KBM-7 (cell line): ENCODE results near the gene TNFSF11.

ENCODE experiments used
- DNase-seq: peaks from one replicate; pipeline ENCODE4 v3.0.0-alpha.2; 2015
- in situ Hi-C: fragments of 300-500 bp; cut with MboI; formaldehyde crosslinking; loops from 2 replicates; pipeline ENCODE4 v1.14.3; 2020; ENCODE audit warnings: low sequenced_read_pairs, low pct_unique_long_range_greater_than_20kb, mixed read lengths

The TNFSF11 gene

GRCh38 chr13:42600943-42601342, 27.0 kb downstream of the TNFSF11 start:
- DNase-seq: no peak
- in situ Hi-C loops: no loop called here

GRCh38 chr13:42602906-42603305, 29.0 kb downstream of the TNFSF11 start:
- in situ Hi-C loops: no loop called here
- DNase-seq: no peak

DNA sequence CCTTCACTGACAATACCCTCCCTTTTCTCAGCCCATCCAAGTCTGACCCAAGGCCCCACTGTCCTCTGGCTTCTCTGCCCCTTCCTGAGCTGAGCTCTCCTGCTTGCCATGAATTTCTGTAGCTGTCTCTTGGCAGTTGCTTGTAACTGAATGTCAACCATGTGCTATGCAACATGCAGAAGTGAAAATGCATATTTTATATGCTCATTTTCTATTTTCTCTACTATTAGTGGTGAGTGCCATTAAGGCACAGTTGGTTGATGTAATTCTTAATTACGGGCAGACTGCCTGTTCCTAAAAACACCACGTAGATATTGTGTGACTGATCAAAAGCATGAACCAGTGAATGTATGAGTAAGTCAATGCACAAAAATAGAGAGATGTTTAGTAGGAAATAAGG, 29.6 kb downstream of the TNFSF11 start:
- no peak for DNase-seq
- in situ Hi-C loops: no loop called here

GRCh38 chr13:42607546-42607945, 33.6 kb downstream of the TNFSF11 start:
- no peak for DNase-seq
- in situ Hi-C loops: no loop called here

DNA sequence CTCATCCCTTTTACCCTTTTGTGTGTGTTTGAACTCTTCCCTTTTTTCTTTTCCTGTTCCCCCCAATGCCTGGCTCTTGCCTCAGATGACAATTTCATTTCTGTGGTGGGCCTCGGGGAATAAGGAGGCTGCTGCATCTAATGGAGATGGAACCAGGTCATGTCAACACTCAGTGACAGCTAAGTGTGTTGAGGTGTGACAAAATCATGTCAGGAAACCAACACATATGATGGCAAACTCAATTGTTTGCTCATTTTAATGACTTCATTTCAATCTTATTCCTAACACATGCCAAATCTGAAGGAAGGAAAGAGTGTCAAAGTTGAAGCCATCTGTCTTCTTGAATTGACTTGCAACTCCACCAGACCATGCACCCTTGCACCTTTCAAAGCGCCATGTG, 36.7 kb downstream of the TNFSF11 start:
- no peak for DNase-seq
- in situ Hi-C loops: no loop called here

GRCh38 chr13:42611086-42611779, 37.3 kb downstream of the TNFSF11 start:
- DNase-seq: no peak
- in situ Hi-C loops: no loop called here

- in situ Hi-C loops: no loop called here
- no peak for DNase-seq
Observed at GRCh38 chr13:42612021-42612765, 38.2 kb downstream of the TNFSF11 start.

- DNase-seq: no peak
- in situ Hi-C loops: no loop called here
Observed at GRCh38 chr13:42614436-42615035, 40.6 kb downstream of the TNFSF11 start.

GRCh38 chr13:42615691-42616090, 41.7 kb downstream of the TNFSF11 start:
- in situ Hi-C loops: no loop called here
- no peak for DNase-seq

GRCh38 chr13:42617221-42617620, 43.3 kb downstream of the TNFSF11 start:
- DNase-seq: no peak
- in situ Hi-C loops: no loop called here

DNA sequence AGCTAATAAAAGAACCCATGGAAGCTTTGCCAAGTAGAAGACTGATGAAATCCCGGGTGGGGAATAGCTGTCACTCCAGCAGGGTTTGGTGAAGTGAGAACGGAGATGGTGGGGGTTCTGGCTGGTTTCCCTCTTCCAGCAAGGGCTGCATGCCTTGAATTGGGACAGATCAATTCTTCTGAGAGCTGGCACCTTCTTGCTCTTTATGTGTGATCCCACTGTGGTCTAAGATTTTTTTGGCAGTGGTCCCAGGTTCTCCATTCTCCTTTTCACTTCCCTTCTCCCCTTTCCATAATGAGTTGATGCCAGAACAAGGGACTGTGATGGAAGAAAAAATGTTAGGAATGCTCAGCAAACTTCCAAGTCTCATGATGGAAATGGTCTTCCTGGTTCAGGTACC, 50.0 kb downstream of the TNFSF11 start:
- in situ Hi-C loops: no loop called here
- no peak for DNase-seq

DNA sequence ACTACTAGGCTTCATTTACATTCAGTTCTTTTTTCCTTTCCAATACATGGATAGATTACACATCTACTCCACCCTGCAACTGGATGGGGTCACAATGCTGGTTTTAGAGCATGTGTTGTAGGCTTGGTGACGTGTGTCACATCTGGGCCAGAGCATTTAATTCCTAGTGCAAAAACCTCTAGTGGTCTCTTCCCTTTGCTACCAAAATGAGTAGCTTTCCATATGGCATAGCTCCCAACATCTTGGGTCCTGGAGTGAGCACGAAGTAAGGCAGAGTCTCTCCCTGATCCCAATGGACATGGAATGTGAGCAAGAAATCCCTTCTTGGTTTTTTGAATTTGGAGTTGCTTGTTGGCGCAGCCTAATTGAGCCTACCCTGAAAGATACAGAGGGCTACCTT, 51.7 kb downstream of the TNFSF11 start:
- in situ Hi-C loops: no loop called here
- no peak for DNase-seq

DNA sequence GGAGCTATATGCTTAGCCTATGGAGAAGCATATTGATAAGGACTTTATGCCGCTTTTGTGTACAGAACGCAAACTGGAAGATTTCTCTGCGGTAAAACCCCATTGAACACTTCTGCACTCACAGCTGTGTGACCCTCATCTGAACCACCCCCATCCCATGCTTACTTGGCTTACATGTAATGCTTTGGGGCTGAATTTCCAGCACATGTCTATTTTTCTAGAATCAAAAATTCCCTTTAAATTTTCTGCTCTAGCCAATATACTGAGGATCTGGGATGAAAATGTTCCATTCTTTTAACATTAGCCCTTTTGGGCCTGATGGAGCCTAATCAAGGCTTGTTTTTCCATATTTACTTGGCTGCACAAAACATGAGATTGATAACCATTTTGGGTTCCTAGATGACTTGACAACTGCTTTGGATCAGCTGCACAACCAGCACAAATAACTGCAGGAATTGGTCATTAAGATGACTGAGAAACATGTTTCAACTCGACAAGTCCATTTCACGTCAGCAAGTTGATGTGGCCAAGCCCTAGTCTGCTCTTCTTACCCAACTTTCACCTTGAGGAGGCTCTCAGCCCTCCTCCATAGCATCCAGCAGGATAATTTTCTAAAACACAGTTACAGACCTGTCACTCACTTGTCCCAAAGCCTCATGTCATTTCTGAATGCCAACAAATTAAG, 52.4 kb downstream of the TNFSF11 start:
- in situ Hi-C loops: no loop called here
- DNase-seq: no peak

DNA sequence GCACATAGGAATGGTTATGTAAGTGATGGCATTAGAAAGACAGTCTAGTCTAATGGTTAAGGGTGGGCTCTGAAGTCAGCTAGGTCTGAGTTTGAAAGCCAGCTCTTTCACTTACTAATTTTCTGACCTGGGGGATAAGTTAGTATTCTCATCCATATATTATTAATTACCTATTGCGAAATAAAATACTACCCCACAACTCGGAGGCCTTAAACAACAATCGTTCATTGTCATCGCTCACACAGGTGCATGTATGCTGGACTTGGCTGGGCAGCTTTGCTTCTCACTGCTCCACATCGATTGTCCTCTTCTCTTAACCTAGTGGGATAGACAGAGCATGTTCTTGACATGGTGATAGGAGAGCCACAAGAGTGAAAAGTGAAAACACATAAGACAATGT, 54.7 kb downstream of the TNFSF11 start:
- no peak for DNase-seq
- in situ Hi-C loops: no loop called here

DNA sequence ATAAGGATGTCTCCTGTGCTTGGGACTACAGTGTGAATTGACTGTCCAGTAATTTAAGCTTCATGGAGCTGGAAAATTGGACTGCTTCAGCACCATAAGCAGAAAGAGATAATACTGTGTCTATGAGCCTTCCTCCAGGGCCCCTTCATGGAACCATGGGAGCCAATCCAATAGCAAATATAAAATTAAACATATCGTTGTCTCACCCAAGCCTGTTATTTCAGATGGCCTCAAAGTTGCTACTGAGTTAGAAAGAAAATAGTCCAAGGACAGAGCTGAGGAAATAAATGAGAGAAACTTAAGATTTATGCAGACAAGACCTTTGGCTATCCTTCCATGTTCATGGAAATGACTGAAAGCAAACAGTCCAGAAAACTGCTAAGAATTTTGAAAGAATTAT, 57.2 kb downstream of the TNFSF11 start:
- in situ Hi-C loops: no loop called here
- DNase-seq: no peak

GRCh38 chr13:42633495-42633894, 59.5 kb downstream of the TNFSF11 start:
- no peak for DNase-seq
- in situ Hi-C loops: no loop called here

DNA sequence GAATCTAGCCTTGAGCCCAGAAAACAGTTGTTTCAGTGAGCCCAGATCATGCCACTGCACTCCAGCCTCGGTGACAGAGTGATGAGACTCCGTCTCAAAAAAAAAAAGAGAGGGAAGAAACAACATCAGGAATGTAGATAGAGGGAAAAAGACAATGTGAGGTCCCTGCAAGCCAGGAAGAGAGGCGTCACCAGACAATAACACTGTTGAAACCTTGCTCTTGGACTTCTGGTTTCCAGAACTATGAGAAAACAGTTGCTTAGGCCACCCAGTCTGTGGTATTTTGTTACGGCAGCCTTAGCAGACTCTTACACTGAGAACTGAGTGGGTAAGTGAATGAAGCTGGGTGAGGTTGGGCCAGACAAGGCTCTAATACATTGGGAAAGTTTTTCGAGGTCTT, 64.1 kb downstream of the TNFSF11 start:
- in situ Hi-C loops: no loop called here
- no peak for DNase-seq

DNA sequence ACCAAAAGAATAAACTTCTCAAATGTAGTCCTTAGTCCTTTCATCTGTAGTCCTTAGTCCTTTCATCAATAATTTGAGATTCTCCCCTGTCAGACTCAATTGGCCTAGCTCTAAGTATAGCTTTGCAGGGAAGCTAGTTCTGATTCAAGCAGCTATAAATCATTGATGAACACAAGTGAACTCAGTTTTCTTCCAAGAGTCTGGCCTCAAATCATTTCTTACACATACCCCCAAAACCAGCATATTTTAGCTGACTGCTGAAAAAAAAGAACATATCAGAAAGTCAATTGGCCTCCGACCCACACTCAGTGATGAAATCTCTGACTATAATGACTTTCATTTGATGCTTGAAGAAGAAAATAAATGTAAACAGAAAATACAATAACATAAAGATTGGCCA, 64.9 kb downstream of the TNFSF11 start:
- in situ Hi-C loops: no loop called here
- no peak for DNase-seq

- DNase-seq: no peak
- in situ Hi-C loops: no loop called here
Observed at GRCh38 chr13:42643076-42643475, 69.1 kb downstream of the TNFSF11 start.

DNA sequence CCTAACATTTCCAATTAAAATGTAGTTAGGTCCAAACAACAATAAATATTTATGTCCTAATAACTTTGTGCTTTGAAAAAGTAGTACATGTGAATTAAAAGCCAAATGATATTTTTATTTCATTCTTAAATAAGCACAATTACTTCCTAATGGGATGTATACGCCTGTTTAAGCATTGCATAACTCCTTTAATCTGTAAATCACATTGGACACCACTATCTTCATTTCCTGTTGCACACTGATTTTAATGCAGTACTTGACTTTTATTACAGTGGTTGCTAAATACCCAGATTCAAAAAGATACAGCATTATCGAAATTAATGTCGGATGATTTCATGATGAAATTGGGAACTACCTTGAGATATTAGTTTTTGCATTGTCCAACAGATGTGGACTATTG, 70.9 kb downstream of the TNFSF11 start:
- DNase-seq: no peak
- in situ Hi-C loops: no loop called here
